Right cardiac atrium (tissue), 5 donors: ENCODE measurements around the gene ADAMTS5. TPM values are rescaled to one million over a fixed set of nuclear protein-coding genes. Genes with fewer than 3 reads are reported as not detected.

Source experiments
- ATAC-seq, 2 donors: fragments of 200-7000 bp; cut with Tn5 transposase; one replicate each; pipeline versions ENCODE4 v1.8.0 to v1.9.1; 2020; ENCODE audit warnings: moderate library complexity in 2 of 2, mild to moderate bottlenecking in 1 of 2
- DNase-seq, 3 donors: peaks; one replicate each; pipeline ENCODE4 v3.0.0-alpha.2; 2020
- H3K27ac ChIP-seq: one replicate; pipeline ENCODE4 v1.5.1; 2013; ENCODE audit warnings: mild to moderate bottlenecking, low read length, control low read depth, moderate library complexity
- H3K27me3 ChIP-seq: one replicate; pipeline ENCODE4 v1.6.1; 2013; ENCODE audit not compliant: control insufficient read depth, insufficient read depth
- H3K4me1 ChIP-seq: one replicate; pipeline ENCODE4 v1.6.1; 2013; ENCODE audit warnings: low read length; ENCODE audit not compliant: control insufficient read depth, insufficient read depth
- H3K4me3 ChIP-seq: one replicate; pipeline ENCODE4 v1.5.1; 2013; ENCODE audit warnings: low read length, control low read depth
- H3K9me3 ChIP-seq: one replicate; pipeline ENCODE4 v1.6.1; 2013; ENCODE audit warnings: low read length; ENCODE audit not compliant: control insufficient read depth
- WGBS: extraction: QIAGEN DNeasy Blood & Tissue Kit; methylation state at CpG from one replicate; pipeline ENCODE4 v1.1.7; 2013; 5-methylcytosine and 5-hydroxymethylcytosine counted together
- intact Hi-C, 4 donors: fragments of 100-400 bp; cut with DNase I; formaldehyde crosslinking; loops; one replicate each; pipeline versions ENCODE4 v1.11.0 to v1.14.0; 2022 to 2023
- polyA plus RNA-seq: library from polyadenylated mRNA; stranded (reverse); fragments of 200-250 nt; gene quantifications from one replicate; pipeline ENCODE4 v1.2.3, GENCODE V29; 2013
- total RNA-seq, 4 donors: library from RNA; stranded (reverse); fragmentation: NEBNext Ultra II Directional; extraction: Animal tissue kit (Norgen Biotek cat#: 25700); gene quantifications; one replicate each; pipeline ENCODE4 v1.2.1, GENCODE V29; 2021
- donor health status: healthy with polysubstance abuse.
- donor health status: DM: no; HTN: yes; CAD: no.
- donor health status: DM: no; HTN: no; CAD: no.
- donor health status: DM: no; HTN: yes; CAD: no; lungs with severe emphysema.
- donor health status: DM: yes; HTN: yes; CAD: no.

Gene ADAMTS5
- total and polyA plus RNA-seq, 5 donors = 1.3 to 4.8 (median 2.6) TPM

GRCh38 chr21:26965040-26965906 lies 1.6 kb downstream of the ADAMTS5 start:
- 16% methylated on average over 58 of the region's 58 CpGs for WGBS
- peak; percentile 51 to 58 for ATAC-seq
- no peaks in the 10 kb centered on the region for H3K4me1 ChIP-seq

GRCh38 chr21:26964170-26964778 lies 2.6 kb downstream of the ADAMTS5 start:
- intact Hi-C loops = no loop called here
- ATAC-seq (peak; percentile 74 to 79), DNase-seq (peak; percentile 73 to 86 (median 80))
- Histone ChIP-seq H3K9me3 (no peaks in the 10 kb centered on the region), H3K27me3 (no peaks in the 10 kb centered on the region), H3K4me1 (no peaks in the 10 kb centered on the region), H3K27ac (no peak overlapping the region), H3K4me3 (peak overlapping the region; percentile 18)
- WGBS = 70% methylated on average over 14 of the region's 14 CpGs

More at GRCh38 chr21:26965040-26965906, 1.6 kb downstream of the ADAMTS5 start:
- peak; percentile 47 to 77 (median 75) for DNase-seq
- peak overlapping the region; percentile 52 for H3K4me3 ChIP-seq
- no peak overlapping the region for H3K27ac ChIP-seq
- H3K9me3 ChIP-seq = no peaks in the 10 kb centered on the region
- H3K27me3 ChIP-seq = no peaks in the 10 kb centered on the region
- intact Hi-C loops = no loop called here

GRCh38 chr21:26962621-26963181 lies 4.2 kb downstream of the ADAMTS5 start:
- Histone ChIP-seq H3K9me3 (no peaks in the 10 kb centered on the region), H3K27me3 (no peaks in the 10 kb centered on the region), H3K4me1 (no peaks in the 10 kb centered on the region), H3K4me3 (no peak overlapping the region), H3K27ac (no peak overlapping the region)
- 62% methylated on average over 3 of the region's 3 CpGs for WGBS
- no peak for ATAC-seq
- intact Hi-C loops = no loop called here
- DNase-seq = peak in 1 of 3 donors; percentile 44

- intact Hi-C loops = no loop called here
- no peak overlapping the region for H3K27ac ChIP-seq
- H3K9me3 ChIP-seq = no peaks in the 10 kb centered on the region
- ATAC-seq (no peak), DNase-seq (peak in 2 of 3 donors; percentile 13 to 41)
- no peaks in the 10 kb centered on the region for H3K27me3 ChIP-seq
- H3K4me1 ChIP-seq = no peaks in the 10 kb centered on the region
- WGBS = 51% methylated on average over 4 of the region's 4 CpGs
- no peak overlapping the region for H3K4me3 ChIP-seq
These were observed 5.2 kb downstream of the ADAMTS5 start for GRCh38 chr21:26961698-26962097.

- DNase-seq (no peak), ATAC-seq (peak; percentile 50 to 53)
- no peaks in the 10 kb centered on the region for H3K27me3 ChIP-seq
- no peak overlapping the region for H3K27ac ChIP-seq
- no peak overlapping the region for H3K4me3 ChIP-seq
- H3K9me3 ChIP-seq = no peaks in the 10 kb centered on the region
- 38% methylated on average over 2 of the region's 2 CpGs for WGBS
- H3K4me1 ChIP-seq = no peaks in the 10 kb centered on the region
- intact Hi-C loops = no loop called here
These were observed 8.1 kb downstream of the ADAMTS5 start for GRCh38 chr21:26958788-26959187.

- no peaks in the 10 kb centered on the region for H3K4me1 ChIP-seq
- intact Hi-C loops = no loop called here
These were observed 10.1 kb downstream of the ADAMTS5 start for GRCh38 chr21:26956813-26957212.

GRCh38 chr21:26956216-26956615 lies 10.7 kb downstream of the ADAMTS5 start:
- Histone ChIP-seq H3K4me3 (no peak overlapping the region), H3K27me3 (no peaks in the 10 kb centered on the region), H3K9me3 (no peaks in the 10 kb centered on the region), H3K27ac (no peak overlapping the region), H3K4me1 (no peaks in the 10 kb centered on the region)
- ATAC-seq (peak in 1 of 2 donors; percentile 36), DNase-seq (no peak)
- intact Hi-C loops = no loop called here

More at GRCh38 chr21:26956813-26957212, 10.1 kb downstream of the ADAMTS5 start:
- Histone ChIP-seq H3K27me3 (no peaks in the 10 kb centered on the region), H3K27ac (no peak overlapping the region), H3K4me3 (no peak overlapping the region), H3K9me3 (no peaks in the 10 kb centered on the region)
- ATAC-seq = no peak
- WGBS = 75% methylated on average over 3 of the region's 3 CpGs
- DNase-seq = no peak

- Histone ChIP-seq H3K4me3 (no peak overlapping the region), H3K9me3 (no peaks in the 10 kb centered on the region), H3K4me1 (no peaks in the 10 kb centered on the region), H3K27me3 (no peaks in the 10 kb centered on the region), H3K27ac (no peak overlapping the region)
- ATAC-seq (no peak), DNase-seq (no peak)
- 96% methylated on average over 9 of the region's 9 CpGs for WGBS
- intact Hi-C loops = no loop called here
These were observed 12.2 kb downstream of the ADAMTS5 start for GRCh38 chr21:26954662-26955121.

- Histone ChIP-seq H3K9me3 (no peaks in the 10 kb centered on the region), H3K4me3 (no peak overlapping the region), H3K4me1 (no peaks in the 10 kb centered on the region), H3K27me3 (no peaks in the 10 kb centered on the region), H3K27ac (no peak overlapping the region)
- DNase-seq (no peak), ATAC-seq (no peak)
- WGBS = 70% methylated on average over 9 of the region's 9 CpGs
- intact Hi-C loops = no loop called here
These were observed 14.4 kb downstream of the ADAMTS5 start for GRCh38 chr21:26952374-26953066.

- Histone ChIP-seq H3K27me3 (no peaks in the 10 kb centered on the region), H3K27ac (no peak overlapping the region), H3K9me3 (no peaks in the 10 kb centered on the region), H3K4me3 (no peak overlapping the region), H3K4me1 (peaks cover 2% of the 10 kb centered on the region)
- ATAC-seq (no peak), DNase-seq (no peak)
- WGBS = 85% methylated on average over 4 of the region's 4 CpGs
- intact Hi-C loops = no loop called here
These were observed 17.1 kb downstream of the ADAMTS5 start for GRCh38 chr21:26949830-26950229.
